A673 (cell line): Measurements from ENCODE around the gene ANKRD36B.
"Not testable (repeated sequence)": the region's sequence is repeated elsewhere in the genome, so short reads cannot be mapped to it uniquely, and the experiment has no call there.

Experiments used
- EZH2 ChIP-seq: fragments of 200-600 bp; sonication (generic); IDR thresholded peaks from 2 replicates; pipeline ENCODE4 v1.6.1; 2017; ENCODE audit warnings: borderline replicate concordance, low read depth, mild to moderate bottlenecking, mixed read lengths, antibody characterized with exemption, low read length; ENCODE audit not compliant: poor library complexity, severe bottlenecking
- TF ChIP-seq, protein P1 (sequence below): fragments of 300-800, 200-600 bp; sonication (generic); conservative IDR thresholded peaks from 2 replicates; pipeline ENCODE4 v1.5.1; 2017; ENCODE audit warnings: low read depth, mild to moderate bottlenecking, antibody characterized with exemption, low read length, moderate library complexity, mixed read lengths

DNA sequence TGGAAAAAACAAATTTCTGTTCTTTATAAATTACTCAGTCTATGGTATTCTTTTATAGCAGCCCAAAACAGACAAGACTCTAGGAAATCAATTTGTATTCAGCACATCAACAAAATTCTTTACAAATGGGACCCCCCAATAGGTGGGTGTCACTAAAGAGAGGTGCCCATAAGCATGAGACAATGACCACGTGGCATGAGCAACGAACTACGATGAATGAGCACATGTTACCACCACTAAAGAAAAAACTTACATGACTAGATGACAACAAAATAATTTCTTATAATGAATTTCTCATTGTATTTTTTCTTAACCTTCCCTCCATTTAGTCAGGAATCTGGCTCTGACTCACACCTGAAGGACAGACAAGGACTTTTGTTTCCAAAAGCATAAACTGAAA is 3.8 kb upstream of the ANKRD36B start:
- TF ChIP-seq, protein P1, sequence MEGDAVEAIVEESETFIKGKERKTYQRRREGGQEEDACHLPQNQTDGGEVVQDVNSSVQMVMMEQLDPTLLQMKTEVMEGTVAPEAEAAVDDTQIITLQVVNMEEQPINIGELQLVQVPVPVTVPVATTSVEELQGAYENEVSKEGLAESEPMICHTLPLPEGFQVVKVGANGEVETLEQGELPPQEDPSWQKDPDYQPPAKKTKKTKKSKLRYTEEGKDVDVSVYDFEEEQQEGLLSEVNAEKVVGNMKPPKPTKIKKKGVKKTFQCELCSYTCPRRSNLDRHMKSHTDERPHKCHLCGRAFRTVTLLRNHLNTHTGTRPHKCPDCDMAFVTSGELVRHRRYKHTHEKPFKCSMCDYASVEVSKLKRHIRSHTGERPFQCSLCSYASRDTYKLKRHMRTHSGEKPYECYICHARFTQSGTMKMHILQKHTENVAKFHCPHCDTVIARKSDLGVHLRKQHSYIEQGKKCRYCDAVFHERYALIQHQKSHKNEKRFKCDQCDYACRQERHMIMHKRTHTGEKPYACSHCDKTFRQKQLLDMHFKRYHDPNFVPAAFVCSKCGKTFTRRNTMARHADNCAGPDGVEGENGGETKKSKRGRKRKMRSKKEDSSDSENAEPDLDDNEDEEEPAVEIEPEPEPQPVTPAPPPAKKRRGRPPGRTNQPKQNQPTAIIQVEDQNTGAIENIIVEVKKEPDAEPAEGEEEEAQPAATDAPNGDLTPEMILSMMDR = not testable (repeated sequence)
- not testable (repeated sequence) for TF ChIP-seq EZH2
